ENCODE data around the gene SLC49A3. TPM values are rescaled to one million over a fixed set of nuclear protein-coding genes. Genes with fewer than 3 reads are reported as not detected.

SLC49A3 gene
- total and polyA plus RNA-seq, 2 of the 13 experiments (the other 11 are each of a cell fraction or from before 2014, with no cell fraction given), result 0.07 to 0.17 TPM

GRCh38 chr4:687048-687970, 1.6 kb downstream of the SLC49A3 start (continued):
- no peak for TF ChIP-seq LRRFIP1 (CRISPR knock-in tag; conservative IDR thresholded peaks at IDR 0.05)
- TF ChIP-seq ELF1 (CRISPR knock-in tag; IDR thresholded peaks at IDR 0.05), result peak; percentile 52
- TF ChIP-seq MZF1 (CRISPR knock-in tag; IDR thresholded peaks at IDR 0.05; ENCODE audit: borderline replicate concordance), result no peak
- no peak for TF ChIP-seq ZBTB39 (CRISPR knock-in tag; IDR thresholded peaks at IDR 0.05)
- peak; percentile 64; the same call in 1 of the 2 replicates for TF ChIP-seq ZNF788 (CRISPR knock-in tag; IDR thresholded peaks at IDR 0.05; ENCODE audit: borderline replicate concordance)
- TF ChIP-seq TBX3 (IDR thresholded peaks at IDR 0.05; ENCODE audit: borderline replicate concordance), result no peak
- TF ChIP-seq CAMTA2 (CRISPR knock-in tag; IDR thresholded peaks at IDR 0.05; ENCODE audit: borderline replicate concordance), result peak; percentile 79; the same call in 1 of the 2 replicates
- no peak; the same call in 1 of the 2 replicates for TF ChIP-seq ZNF713 (CRISPR knock-in tag; IDR thresholded peaks at IDR 0.05)
- TF ChIP-seq SRSF1 (optimal IDR thresholded peaks at IDR 0.05; ENCODE audit: low read depth, low read length), result peak; percentile 48
- TF ChIP-seq ZNF432 (CRISPR knock-in tag; IDR thresholded peaks at IDR 0.05; ENCODE audit: borderline replicate concordance), result no peak
- no peak for TF ChIP-seq ZNF703 (CRISPR knock-in tag; IDR thresholded peaks at IDR 0.05; ENCODE audit: borderline replicate concordance)
- peak; percentile 80 for TF ChIP-seq CEBPB (IDR thresholded peaks at IDR 0.05; ENCODE audit: borderline replicate concordance, low read depth, low read length)
- no peak for TF ChIP-seq ZNF124 (CRISPR knock-in tag; IDR thresholded peaks at IDR 0.05)
- 0 out of 2 replicates have a peak, but pooled peaks have one; percentile 48 for TF ChIP-seq ZNF766 (CRISPR knock-in tag; IDR thresholded peaks at IDR 0.05; ENCODE audit: borderline replicate concordance)
- no peak for TF ChIP-seq ASH2L (IDR thresholded peaks at IDR 0.05; ENCODE audit: insufficient read length, low read depth, low read length)
- no peak for TF ChIP-seq ZSCAN12 (CRISPR knock-in tag; IDR thresholded peaks at IDR 0.05)
- 0 out of 2 replicates have a peak, but pooled peaks have one; percentile 26 for TF ChIP-seq ZNF598 (CRISPR knock-in tag; IDR thresholded peaks at IDR 0.05; ENCODE audit: borderline replicate concordance)
- TF ChIP-seq DRAP1 (CRISPR knock-in tag; IDR thresholded peaks at IDR 0.05), result peak; percentile 68
- TF ChIP-seq ZNF781 (CRISPR knock-in tag; IDR thresholded peaks at IDR 0.05; ENCODE audit: borderline replicate concordance, not compliant biosample characterization), result no peak
- no peak for TF ChIP-seq TAF15 (IDR thresholded peaks at IDR 0.05; ENCODE audit: low read depth, low read length, poor library complexity, severe bottlenecking)
- peak; percentile 62; the same call in 1 of the 2 replicates for TF ChIP-seq ZNF235 (CRISPR knock-in tag; IDR thresholded peaks at IDR 0.05; ENCODE audit: borderline replicate concordance)
- no peak for TF ChIP-seq ZMYM2 (CRISPR knock-in tag; IDR thresholded peaks at IDR 0.05)
- peak; percentile 61 for TF ChIP-seq RBM39 (IDR thresholded peaks at IDR 0.05; ENCODE audit: low read depth, low read length, poor library complexity, severe bottlenecking)
- TF ChIP-seq SOX5 (CRISPR knock-in tag; IDR thresholded peaks at IDR 0.05; ENCODE audit: borderline replicate concordance), result peak; percentile 18; the same call in 1 of the 2 replicates
